H9 (cell line): Measurements from ENCODE around the gene PTPRN2. TPM values are rescaled to one million over a fixed set of nuclear protein-coding genes. Genes with fewer than 3 reads are reported as not detected.

Experiments
- DNase-seq: peaks from one replicate; pipeline ENCODE4 v3.0.0-alpha.2; 2017
- H2AFZ ChIP-seq: one replicate; pipeline ENCODE4 v1.6.1; 2013; ENCODE audit warnings: mild to moderate bottlenecking, low read length, control low read depth, moderate library complexity
- H2AK5ac ChIP-seq: 2 replicates; pipeline ENCODE4 v1.6.1; 2013; ENCODE audit warnings: low read length, control low read depth, mixed read lengths; ENCODE audit not compliant: insufficient read length
- H2BK120ac ChIP-seq: one replicate; pipeline ENCODE4 v1.6.1; 2013; ENCODE audit warnings: low read depth, mild to moderate bottlenecking, low read length, control low read depth, inconsistent platforms; ENCODE audit not compliant: poor library complexity, severe bottlenecking
- H2BK12ac ChIP-seq: 2 replicates; pipeline ENCODE4 v1.6.1; 2013; ENCODE audit warnings: low read length, control low read depth, mixed read lengths, low read depth; ENCODE audit not compliant: insufficient read length
- H2BK15ac ChIP-seq: 2 replicates; pipeline ENCODE4 v1.6.1; 2013; ENCODE audit warnings: low read depth, low read length, control low read depth
- H2BK20ac ChIP-seq: one replicate; pipeline ENCODE4 v1.6.1; 2013; ENCODE audit warnings: low read depth, mild to moderate bottlenecking, low read length, control low read depth, inconsistent platforms; ENCODE audit not compliant: poor library complexity, severe bottlenecking
- H2BK5ac ChIP-seq: 2 replicates; pipeline ENCODE4 v1.6.1; 2013; ENCODE audit warnings: low read length, control low read depth, mixed read lengths; ENCODE audit not compliant: insufficient read length
- H3K14ac ChIP-seq: 2 replicates; pipeline ENCODE4 v1.6.1; 2013; ENCODE audit warnings: low read length, control low read depth; ENCODE audit not compliant: insufficient read depth
- H3K18ac ChIP-seq: 2 replicates; pipeline ENCODE4 v1.6.1; 2013; ENCODE audit warnings: low read depth, mild to moderate bottlenecking, mixed read lengths, low read length, control low read depth; ENCODE audit not compliant: insufficient read length
- H3K23ac ChIP-seq: 2 replicates; pipeline ENCODE4 v1.6.1; 2013; ENCODE audit warnings: low read length, control low read depth, mixed read lengths, low read depth; ENCODE audit not compliant: insufficient read length
- H3K23me2 ChIP-seq: 2 replicates; pipeline ENCODE4 v1.6.1; 2013; ENCODE audit warnings: low read depth, mild to moderate bottlenecking, mixed read lengths, low read length, control low read depth; ENCODE audit not compliant: insufficient read length, poor library complexity, severe bottlenecking
- H3K27ac ChIP-seq: 2 replicates; pipeline ENCODE4 v1.5.1; 2013; ENCODE audit warnings: low read length, control low read depth, mixed read lengths, low read depth; ENCODE audit not compliant: insufficient read length
- H3K27me3 ChIP-seq: 2 replicates; pipeline ENCODE4 v1.6.1; 2013; ENCODE audit warnings: low read length, control low read depth, inconsistent platforms; ENCODE audit not compliant: insufficient read depth
- H3K4ac ChIP-seq: 2 replicates; pipeline ENCODE4 v1.6.1; 2013; ENCODE audit warnings: low read depth, mild to moderate bottlenecking, control low read depth, inconsistent platforms, low read length, moderate library complexity
- H3K4me1 ChIP-seq: 2 replicates; pipeline ENCODE4 v1.6.1; 2013; ENCODE audit warnings: low read length, control low read depth, inconsistent platforms; ENCODE audit not compliant: insufficient read depth
- H3K4me2 ChIP-seq: 2 replicates; pipeline ENCODE4 v1.6.1; 2013; ENCODE audit warnings: low read length, control low read depth, mixed read lengths; ENCODE audit not compliant: insufficient read length, insufficient read depth
- H3K56ac ChIP-seq: 2 replicates; pipeline ENCODE4 v1.6.1; 2013; ENCODE audit warnings: low read depth, mild to moderate bottlenecking, mixed read lengths, low read length, control low read depth; ENCODE audit not compliant: insufficient read length
- H3K79me1 ChIP-seq: 2 replicates; pipeline ENCODE4 v1.6.1; 2013; ENCODE audit warnings: low read depth, mild to moderate bottlenecking, moderate library complexity, low read length, control low read depth, inconsistent platforms; ENCODE audit not compliant: insufficient read depth, poor library complexity, severe bottlenecking
- H3K79me2 ChIP-seq: 2 replicates; pipeline ENCODE4 v1.6.1; 2013; ENCODE audit warnings: low read length, control low read depth, inconsistent platforms; ENCODE audit not compliant: insufficient read depth
- H3K9ac ChIP-seq: 2 replicates; pipeline ENCODE4 v1.6.1; 2013; ENCODE audit warnings: low read length, control low read depth, mixed read lengths; ENCODE audit not compliant: insufficient read length; ENCODE audit errors: extremely low read depth
- H3K9me3 ChIP-seq: one replicate; pipeline ENCODE4 v1.6.1; 2013; ENCODE audit warnings: low read depth, low read length, inconsistent platforms; ENCODE audit not compliant: control insufficient read depth
- H3T11ph ChIP-seq: one replicate; pipeline ENCODE4 v1.6.1; 2013; ENCODE audit warnings: mild to moderate bottlenecking, low read length, control low read depth, inconsistent platforms
- H4K20me1 ChIP-seq: one replicate; pipeline ENCODE4 v1.6.1; 2013; ENCODE audit not compliant: control insufficient read depth, insufficient read length, insufficient read depth
- H4K5ac ChIP-seq: 2 replicates; pipeline ENCODE4 v1.6.1; 2013; ENCODE audit warnings: low read depth, mild to moderate bottlenecking, mixed read lengths, low read length, control low read depth; ENCODE audit not compliant: insufficient read length
- H4K8ac ChIP-seq: replicated peaks from 2 replicates; pipeline ENCODE4 v1.6.1; 2013; ENCODE audit warnings: low read length, control low read depth, mixed read lengths, low read depth; ENCODE audit not compliant: insufficient read length
- H4K91ac ChIP-seq: 2 replicates; pipeline ENCODE4 v1.6.1; 2013; ENCODE audit warnings: low read depth, mild to moderate bottlenecking, moderate library complexity, mixed read lengths, low read length, control low read depth; ENCODE audit not compliant: insufficient read length
- H3K27ac Mint-ChIP-seq, 3 experiments: 2 replicates in 2 of 3; 3 replicates in 1 of 3; pipeline ENCODE4 v1.8.0; 2020 to 2021; ENCODE audit warnings: mixed read lengths in 3 of 3, mild to moderate bottlenecking in 1 of 3, moderate library complexity in 1 of 3
- H3K27me3 Mint-ChIP-seq: 2 replicates; pipeline ENCODE4 v1.8.0; 2021; ENCODE audit warnings: low read depth, mild to moderate bottlenecking, moderate library complexity, mixed read lengths
- H3K36me3 Mint-ChIP-seq, 3 experiments: 2 replicates in 2 of 3; 3 replicates in 1 of 3; pipeline ENCODE4 v1.8.0; 2020 to 2021; ENCODE audit warnings: low read depth in 3 of 3, mixed read lengths in 3 of 3; ENCODE audit not compliant: insufficient read depth in 1 of 3
- H3K4me1 Mint-ChIP-seq, 2 experiments: 2 replicates each; pipeline ENCODE4 v1.8.0; 2020; ENCODE audit warnings: mixed read lengths in 2 of 2
- H3K4me3 Mint-ChIP-seq, 2 experiments: 2 replicates in 1 of 2; 3 replicates in 1 of 2; pipeline ENCODE4 v1.8.0; 2020 to 2021; ENCODE audit warnings: mild to moderate bottlenecking in 2 of 2, mixed read lengths in 2 of 2, moderate library complexity in 1 of 2
- H3K9me3 Mint-ChIP-seq, 2 experiments: 2 replicates in 1 of 2; 3 replicates in 1 of 2; pipeline ENCODE4 v1.8.0; 2020; ENCODE audit warnings: mild to moderate bottlenecking in 2 of 2, mixed read lengths in 2 of 2, moderate library complexity in 1 of 2
- CTCF ChIP-seq: fragments of 200-600 bp; sonication (generic); conservative IDR thresholded peaks from 3 replicates; pipeline ENCODE4 v1.8.0; 2021; ENCODE audit warnings: antibody characterized with exemption, mild to moderate bottlenecking
- WGBS: extraction: QIAGEN DNeasy Blood & Tissue Kit; methylation state at CpG from one replicate; pipeline ENCODE4 v1.1.7; 2013; ENCODE audit warnings: missing lambda C conversion rate, low lambda C conversion rate, mixed read lengths; ENCODE audit not compliant: insufficient read length; ENCODE audit errors: extremely low coverage; 5-methylcytosine and 5-hydroxymethylcytosine counted together
- total RNA-seq: library from RNA; stranded (reverse); gene quantifications from 2 replicates; pipeline ENCODE4 v1.2.1, GENCODE V29; 2021

PTPRN2 gene
- total RNA-seq, 1 experiment from 2014 or later = 5.2 TPM

GRCh38 chr7:158369866-158370265 is 217.8 kb downstream of the PTPRN2 start:
- H4K20me1 ChIP-seq = no peaks in the 10 kb centered on the region
- DNase-seq = no peak
- Mint-ChIP-seq H3K27me3 (peaks cover 14% of the 10 kb centered on the region), H3K9me3 (peaks cover 0 to 1% of the 10 kb centered on the region in 2 experiments; a peak in 4 of 5 replicates), H3K36me3 (peaks cover 0 to 1% (median 0%) of the 10 kb centered on the region in 3 experiments; a peak in 1 of 7 replicates), H3K4me1 (no peaks in the 10 kb centered on the region), H3K27ac (no peak overlapping the region), H3K4me3 (no peak overlapping the region)
- no peak overlapping the region for H3K18ac ChIP-seq
- H2AK5ac ChIP-seq = no peak overlapping the region
- H4K5ac ChIP-seq = no peak overlapping the region
- no peak overlapping the region for H3K56ac ChIP-seq
- H2BK15ac ChIP-seq = no peak overlapping the region
- WGBS = no CpG with 5 or more reads among the region's 16 CpGs
- H2BK20ac ChIP-seq = no peak overlapping the region
- H3K23me2 ChIP-seq = no peaks in the 10 kb centered on the region
- no peak overlapping the region for H2AFZ ChIP-seq
- H3K9me3 ChIP-seq = no peaks in the 10 kb centered on the region
- no peak overlapping the region for H3K27ac ChIP-seq
- H3K14ac ChIP-seq = no peak overlapping the region
- no peak overlapping the region for H2BK120ac ChIP-seq
- H3K4me1 ChIP-seq = no peaks in the 10 kb centered on the region
- no peak overlapping the region for H2BK12ac ChIP-seq
- H4K91ac ChIP-seq = no peak overlapping the region
- TF ChIP-seq CTCF = no peak
- no peak overlapping the region for H3K23ac ChIP-seq
- no peak overlapping the region for H2BK5ac ChIP-seq
- H3K4me2 ChIP-seq = no peak overlapping the region
- no peak overlapping the region for H3K4ac ChIP-seq
- H3K27me3 ChIP-seq = no peaks in the 10 kb centered on the region
- no peak overlapping the region for H3T11ph ChIP-seq
- no peaks in the 10 kb centered on the region for H3K79me1 ChIP-seq
- no peak overlapping the region for H3K9ac ChIP-seq
- no peak overlapping the region for H4K8ac ChIP-seq
- H3K79me2 ChIP-seq = no peaks in the 10 kb centered on the region
